GM12874 (cell line): ENCODE data around the gene STPG2.

Experiments used
- CTCF ChIP-seq: IDR thresholded peaks from 2 replicates; pipeline ENCODE4 v1.5.1; 2011; ENCODE audit warnings: low read depth, mild to moderate bottlenecking, control low read depth, low read length, moderate library complexity; ENCODE audit not compliant: insufficient read depth

The STPG2 gene

GRCh38 chr4:97759785-97760184 lies 383.5 kb downstream of the STPG2 start:
- no peak for TF ChIP-seq CTCF

- no peak for TF ChIP-seq CTCF
These were observed 390.7 kb downstream of the STPG2 start for GRCh38 chr4:97752599-97752998.

GRCh38 chr4:97747945-97748344 lies 395.3 kb downstream of the STPG2 start:
- no peak for TF ChIP-seq CTCF

DNA sequence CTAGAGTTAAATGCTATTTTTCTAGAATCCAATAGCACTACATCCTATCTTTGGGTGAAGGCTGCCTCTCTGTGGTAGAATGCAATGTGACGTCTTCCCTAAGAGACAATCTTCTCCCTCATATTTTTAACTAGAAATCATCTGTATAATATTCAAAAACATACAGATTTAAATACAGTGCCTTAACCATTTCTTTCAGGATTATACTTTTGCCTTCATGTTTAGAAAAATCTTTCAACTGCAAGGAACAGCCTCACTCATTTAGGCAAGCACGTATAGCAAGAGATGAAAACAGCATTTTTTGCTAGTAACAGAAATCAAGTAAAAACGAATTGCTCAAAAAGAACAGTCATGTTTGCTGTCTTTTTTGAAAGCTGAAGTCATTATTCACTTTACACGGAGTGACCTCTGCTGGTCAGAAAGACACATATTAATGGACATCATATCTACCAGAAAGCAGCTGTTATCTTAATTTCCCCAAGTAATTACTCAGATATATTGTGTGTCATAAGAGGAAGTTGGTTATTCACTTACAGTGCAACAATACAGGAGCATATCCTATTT lies 422.3 kb downstream of the STPG2 start:
- TF ChIP-seq CTCF = no peak

DNA sequence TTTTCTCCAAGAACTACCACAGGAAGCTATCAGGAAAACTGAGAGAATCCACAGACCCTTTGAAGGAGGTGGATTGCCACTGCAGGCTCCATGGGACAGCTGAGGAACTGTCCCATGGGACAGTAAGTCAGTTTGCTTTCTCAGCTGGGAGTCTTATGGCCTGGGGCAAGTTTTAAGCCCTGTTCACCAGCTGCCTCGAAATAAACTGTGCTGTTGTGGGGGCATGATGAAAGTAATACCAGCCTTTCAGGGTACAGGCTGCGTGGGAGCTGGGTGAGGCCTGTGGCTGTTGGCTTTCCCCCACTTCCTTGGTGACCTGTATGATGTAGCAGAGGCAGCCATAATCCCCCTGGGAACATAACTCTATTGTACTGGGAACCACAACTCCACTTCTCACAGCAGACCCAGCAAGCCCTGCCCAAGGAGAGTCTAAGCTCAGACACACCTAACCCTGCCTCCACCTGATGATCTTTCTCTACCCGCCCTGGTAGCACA lies 452.1 kb downstream of the STPG2 start:
- TF ChIP-seq CTCF = no peak

- TF ChIP-seq CTCF = no peak
These were observed 472.5 kb downstream of the STPG2 start for GRCh38 chr4:97670703-97671269.

- TF ChIP-seq CTCF = no peak
These were observed 477.7 kb downstream of the STPG2 start for GRCh38 chr4:97665553-97665952.
